ENCODE data around the gene OPHN1.

DNA sequence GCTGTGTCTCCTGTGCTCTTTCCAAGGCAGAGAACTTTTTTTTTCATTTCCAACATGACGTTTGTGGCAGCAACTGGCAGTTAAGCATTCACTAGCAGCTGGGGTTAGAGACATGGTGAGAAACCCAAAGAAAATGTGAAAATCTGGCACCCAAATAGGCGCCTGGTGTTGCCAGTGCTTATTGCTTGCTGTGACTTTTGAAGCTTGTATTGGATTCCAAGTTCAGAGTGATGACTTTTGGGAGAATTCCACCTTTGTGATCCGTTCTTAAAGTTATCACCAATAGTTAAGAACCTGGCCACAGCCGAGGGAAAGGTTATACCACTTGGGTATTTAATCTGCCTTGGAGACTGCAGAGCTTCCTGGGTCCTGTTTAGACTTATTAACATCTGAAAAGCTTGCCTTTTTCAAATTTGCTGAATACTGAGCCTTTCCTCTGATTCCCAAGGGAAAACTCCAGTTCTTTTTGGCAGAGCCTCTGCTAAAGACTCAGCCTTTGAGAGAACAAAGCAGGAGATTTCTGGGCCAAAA, 101.0 kb downstream of the OPHN1 start:
- TF ChIP-seq POLR2A (IDR thresholded peaks at IDR 0.05) = no peak
- no peak for TF ChIP-seq CTCF (IDR thresholded peaks at IDR 0.05)
